HepG2 (cell line): ENCODE results near the gene SLC24A4.

Source experiments
- CREB1 ChIP-seq, 2 experiments: fragments of 450-650 bp in 1 of 2; IDR thresholded peaks; 2 replicates each; pipeline ENCODE4 v1.6.1; 2016 to 2017; ENCODE audit warnings: control low read depth in 1 of 2, mild to moderate bottlenecking in 1 of 2, missing compliant biosample characterization in 1 of 2, missing genetic modification characterization in 1 of 2
- HIVEP1 ChIP-seq: sonication (generic); formaldehyde crosslinking; IDR thresholded peaks from 2 replicates; pipeline ENCODE4 v1.4.0; 2020; ENCODE audit warnings: mild to moderate bottlenecking, missing genetic modification reagents
- NFIC ChIP-seq: IDR thresholded peaks from 2 replicates; pipeline ENCODE4 v1.6.1; 2012; ENCODE audit warnings: mild to moderate bottlenecking, low read length, inconsistent platforms
- RFX5 ChIP-seq: IDR thresholded peaks from 2 replicates; pipeline ENCODE4 v1.6.1; 2011; ENCODE audit warnings: low read depth, low read length, improper control_type of control experiment
- ZBTB49 ChIP-seq: sonication (generic); formaldehyde crosslinking; IDR thresholded peaks from 2 replicates; pipeline ENCODE4 v1.4.0; 2020; ENCODE audit warnings: missing genetic modification reagents, borderline replicate concordance
- ZNF768 ChIP-seq: sonication (generic); formaldehyde crosslinking; IDR thresholded peaks from 2 replicates; pipeline ENCODE4 v1.4.0; 2020; ENCODE audit warnings: missing genetic modification reagents

GRCh38 chr14:92455231-92455630 lies 132.3 kb downstream of the SLC24A4 start:
- TF ChIP-seq RFX5, result no peak
- TF ChIP-seq HIVEP1 (CRISPR knock-in tag), result no peak
- no peak for TF ChIP-seq NFIC
- TF ChIP-seq ZBTB49, result no peak
- no peak for TF ChIP-seq CREB1 (IDR thresholded peaks at IDR 0.05)
- no peak for TF ChIP-seq CREB1 (CRISPR knock-in tag; IDR thresholded peaks at IDR 0.05)
- TF ChIP-seq ZNF768 (CRISPR knock-in tag), result no peak
